NB4 (cell line): ENCODE data around the gene RAB25.

Experiments used
- POLR2A ChIP-seq: IDR thresholded peaks from 2 replicates; pipeline ENCODE4 v1.6.1; 2011; ENCODE audit warnings: mild to moderate bottlenecking; ENCODE audit not compliant: insufficient read length; ENCODE audit errors: extremely low read depth
- TF ChIP-seq, protein P1 (sequence below): IDR thresholded peaks from one replicate; pipeline ENCODE4 v1.5.1; 2012; ENCODE audit warnings: low read depth, low read length

DNA sequence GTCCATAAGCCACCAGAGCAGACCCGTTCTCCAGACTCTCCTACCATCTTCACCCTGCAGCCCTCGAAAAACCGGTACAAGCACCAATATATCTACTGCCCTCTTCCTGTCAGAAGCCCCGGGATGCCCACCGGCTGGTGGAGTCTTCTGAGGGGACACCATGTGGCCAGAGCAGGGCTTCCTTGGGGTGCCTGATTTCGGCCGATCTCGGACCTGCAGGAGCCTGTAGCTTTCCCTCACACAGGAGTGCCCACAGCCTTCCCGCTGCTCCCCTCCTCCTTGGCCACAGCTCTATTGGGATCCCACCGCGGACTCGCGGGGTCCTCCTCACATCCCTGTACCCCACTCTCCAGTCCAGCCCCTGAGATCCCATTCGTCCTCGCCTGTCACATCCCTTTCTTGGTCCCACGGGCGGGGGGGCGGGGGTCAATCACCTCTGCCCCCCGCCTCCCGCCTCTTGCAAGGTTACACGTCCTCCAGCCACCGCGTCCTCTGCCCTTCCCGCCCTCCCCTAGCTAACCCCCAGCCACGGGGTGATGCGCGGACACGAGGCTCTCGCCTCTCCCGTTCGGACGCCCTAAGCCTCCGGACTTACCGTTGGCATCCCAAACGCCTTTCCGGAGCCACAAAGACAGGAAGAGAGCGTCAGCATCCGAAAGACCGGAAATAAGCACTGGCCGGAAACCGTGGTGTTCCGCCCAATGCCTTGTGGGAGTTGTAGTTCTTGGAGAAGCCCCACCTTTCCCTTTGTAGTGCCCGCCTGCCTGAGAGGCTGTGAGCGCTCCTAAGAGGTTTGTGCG is 40.5 kb upstream of the RAB25 start, which contains the start of gene SSR2:
- TF ChIP-seq POLR2A = peak; percentile 75
- TF ChIP-seq, protein P1, sequence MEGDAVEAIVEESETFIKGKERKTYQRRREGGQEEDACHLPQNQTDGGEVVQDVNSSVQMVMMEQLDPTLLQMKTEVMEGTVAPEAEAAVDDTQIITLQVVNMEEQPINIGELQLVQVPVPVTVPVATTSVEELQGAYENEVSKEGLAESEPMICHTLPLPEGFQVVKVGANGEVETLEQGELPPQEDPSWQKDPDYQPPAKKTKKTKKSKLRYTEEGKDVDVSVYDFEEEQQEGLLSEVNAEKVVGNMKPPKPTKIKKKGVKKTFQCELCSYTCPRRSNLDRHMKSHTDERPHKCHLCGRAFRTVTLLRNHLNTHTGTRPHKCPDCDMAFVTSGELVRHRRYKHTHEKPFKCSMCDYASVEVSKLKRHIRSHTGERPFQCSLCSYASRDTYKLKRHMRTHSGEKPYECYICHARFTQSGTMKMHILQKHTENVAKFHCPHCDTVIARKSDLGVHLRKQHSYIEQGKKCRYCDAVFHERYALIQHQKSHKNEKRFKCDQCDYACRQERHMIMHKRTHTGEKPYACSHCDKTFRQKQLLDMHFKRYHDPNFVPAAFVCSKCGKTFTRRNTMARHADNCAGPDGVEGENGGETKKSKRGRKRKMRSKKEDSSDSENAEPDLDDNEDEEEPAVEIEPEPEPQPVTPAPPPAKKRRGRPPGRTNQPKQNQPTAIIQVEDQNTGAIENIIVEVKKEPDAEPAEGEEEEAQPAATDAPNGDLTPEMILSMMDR = no peak
